Neuronal stem cell (in vitro differentiated cells): ENCODE results near the gene ITPK1.
A peak's percentile ranks its signal among the peaks of the same experiment; 100 is the strongest.

Source experiments
- DNase-seq: peaks from one replicate; pipeline ENCODE4 v3.0.0-alpha.2; 2013; ENCODE audit warnings: low spot score
- H2AFZ ChIP-seq: one replicate; pipeline ENCODE4 v1.6.1; 2013; ENCODE audit warnings: mild to moderate bottlenecking, low read length, inconsistent platforms
- H2AK5ac ChIP-seq: 2 replicates; pipeline ENCODE4 v1.6.1; 2013; ENCODE audit warnings: low read depth, mild to moderate bottlenecking, inconsistent platforms, low read length, moderate library complexity, mixed read lengths
- H2BK120ac ChIP-seq: 2 replicates; pipeline ENCODE4 v1.6.1; 2013; ENCODE audit warnings: low read depth, mild to moderate bottlenecking, inconsistent platforms, low read length, moderate library complexity, mixed read lengths
- H2BK12ac ChIP-seq: one replicate; pipeline ENCODE4 v1.6.1; 2013; ENCODE audit warnings: low read length, inconsistent platforms
- H2BK15ac ChIP-seq: 2 replicates; pipeline ENCODE4 v1.6.1; 2013; ENCODE audit warnings: mild to moderate bottlenecking, low read length, inconsistent platforms, mixed read lengths
- H2BK5ac ChIP-seq: one replicate; pipeline ENCODE4 v1.6.1; 2013; ENCODE audit warnings: inconsistent platforms, mild to moderate bottlenecking, low read length, moderate library complexity
- H3K14ac ChIP-seq: one replicate; pipeline ENCODE4 v1.6.1; 2013; ENCODE audit warnings: low read length, inconsistent platforms
- H3K18ac ChIP-seq: 2 replicates; pipeline ENCODE4 v1.6.1; 2013; ENCODE audit warnings: low read length, inconsistent platforms
- H3K23ac ChIP-seq: 2 replicates; pipeline ENCODE4 v1.6.1; 2013; ENCODE audit warnings: low read depth, mild to moderate bottlenecking, mixed read lengths, low read length, inconsistent platforms; ENCODE audit not compliant: poor library complexity
- H3K27ac ChIP-seq: replicated peaks from 3 replicates; pipeline ENCODE4 v1.5.1; 2013; ENCODE audit warnings: low read length, inconsistent platforms
- H3K27me3 ChIP-seq, 3 experiments: 2 replicates each; pipeline ENCODE4 v1.6.1; 2013; ENCODE audit warnings: low read length in 3 of 3, mild to moderate bottlenecking in 2 of 3, inconsistent platforms in 1 of 3, low read depth in 1 of 3, mixed read lengths in 1 of 3, moderate library complexity in 1 of 3; ENCODE audit not compliant: control insufficient read depth in 3 of 3, insufficient read depth in 3 of 3
- H3K36me3 ChIP-seq, 2 donors: replicated peaks in 1 of 2; 2 replicates each; pipeline ENCODE4 v1.6.1; 2013; ENCODE audit warnings: low read length in 2 of 2; ENCODE audit not compliant: control insufficient read depth in 2 of 2, insufficient read depth in 2 of 2
- H3K4ac ChIP-seq: 2 replicates; pipeline ENCODE4 v1.6.1; 2013; ENCODE audit warnings: inconsistent platforms, mild to moderate bottlenecking, low read length, moderate library complexity
- H3K4me1 ChIP-seq, 2 donors: 1 replicate in 1 of 2; 2 replicates in 1 of 2; pipeline ENCODE4 v1.6.1; 2013; ENCODE audit warnings: low read length in 2 of 2, low read depth in 1 of 2; ENCODE audit not compliant: control insufficient read depth in 2 of 2, insufficient read depth in 1 of 2
- H3K4me2 ChIP-seq: one replicate; pipeline ENCODE4 v1.6.1; 2013; ENCODE audit warnings: mild to moderate bottlenecking, low read length, inconsistent platforms; ENCODE audit not compliant: insufficient read depth, poor library complexity, severe bottlenecking
- H3K4me3 ChIP-seq, 2 donors: 2 replicates each; pipeline ENCODE4 v1.5.1; 2013; ENCODE audit warnings: low read length in 2 of 2, mild to moderate bottlenecking in 2 of 2, inconsistent platforms in 1 of 2, moderate library complexity in 1 of 2
- H3K79me1 ChIP-seq: one replicate; pipeline ENCODE4 v1.6.1; 2013; ENCODE audit warnings: low read depth, mild to moderate bottlenecking, inconsistent platforms, low read length, moderate library complexity
- H3K9ac ChIP-seq: one replicate; pipeline ENCODE4 v1.6.1; 2013; ENCODE audit warnings: mild to moderate bottlenecking, low read depth, low read length, inconsistent platforms; ENCODE audit not compliant: poor library complexity
- H3K9me3 ChIP-seq, 2 donors: replicated peaks in 1 of 2; 2 replicates each; pipeline versions ENCODE3 to v1.6.1; 2013; ENCODE audit warnings: low read length in 2 of 2, mild to moderate bottlenecking in 2 of 2, inconsistent platforms in 1 of 2, low read depth in 1 of 2, mixed read lengths in 1 of 2, moderate library complexity in 1 of 2; ENCODE audit not compliant: control insufficient read depth in 2 of 2, insufficient read depth in 1 of 2
- H4K8ac ChIP-seq: one replicate; pipeline ENCODE4 v1.6.1; 2013; ENCODE audit warnings: low read depth, mild to moderate bottlenecking, inconsistent platforms, low read length, moderate library complexity
- H4K91ac ChIP-seq: one replicate; pipeline ENCODE4 v1.6.1; 2013; ENCODE audit warnings: low read length, low read depth, mild to moderate bottlenecking, inconsistent platforms; ENCODE audit not compliant: poor library complexity
- WGBS, 2 donors: extraction: QIAGEN DNeasy Blood & Tissue Kit; methylation state at CpG; one replicate each; pipeline ENCODE4 v1.1.7; 2013; ENCODE audit warnings: missing lambda C conversion rate in 2 of 2, mixed read lengths in 1 of 2; ENCODE audit not compliant: insufficient read length in 2 of 2, insufficient replicate concordance in 1 of 2; ENCODE audit errors: extremely low coverage in 2 of 2; 5-methylcytosine and 5-hydroxymethylcytosine counted together

The ITPK1 gene

DNA sequence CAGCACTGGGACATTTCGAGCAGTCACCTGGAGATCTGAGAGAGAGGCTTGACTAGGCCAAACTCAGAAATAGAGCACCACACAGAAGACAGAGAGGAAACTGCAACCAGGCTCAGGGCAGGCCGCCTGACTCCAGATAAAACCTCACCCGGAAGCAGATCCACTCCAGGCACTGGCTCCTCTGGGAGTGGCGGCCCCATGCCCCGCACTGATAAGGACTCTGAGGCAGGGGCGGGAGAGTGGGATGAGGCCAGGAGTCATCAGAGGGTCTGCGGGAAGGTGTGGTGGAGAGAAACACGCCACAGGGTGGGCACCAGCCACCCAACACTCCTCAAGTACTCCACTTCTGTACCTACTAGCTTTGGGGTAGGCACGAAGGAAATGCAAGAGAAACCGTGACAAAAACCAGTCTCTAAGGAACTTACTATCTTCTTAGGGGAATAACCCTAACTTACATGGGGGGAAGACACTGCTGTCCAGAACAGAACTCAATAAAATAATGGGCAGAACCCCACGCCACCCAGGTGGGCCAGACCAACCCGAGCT is 121.5 kb downstream of the ITPK1 start:
- Histone ChIP-seq H2AFZ (no peak overlapping the region), H3K27me3 (no peaks in the 10 kb centered on the region), H2BK5ac (no peak overlapping the region), H3K9me3 (peaks cover 2 to 7% of the 10 kb centered on the region in 2 donors), H3K4me3 (no peak overlapping the region), H3K27ac (no peak overlapping the region), H2AK5ac (no peak overlapping the region), H4K91ac (no peak overlapping the region), H3K4ac (no peak overlapping the region), H3K23ac (no peak overlapping the region), H2BK120ac (no peak overlapping the region), H3K36me3 (peaks cover 5 to 7% of the 10 kb centered on the region in 2 donors), H3K4me1 (peaks cover 9 to 14% of the 10 kb centered on the region in 2 donors), H2BK15ac (no peak overlapping the region), H3K79me1 (no peaks in the 10 kb centered on the region), H3K18ac (no peak overlapping the region), H3K4me2 (no peak overlapping the region), H4K8ac (no peak overlapping the region), H3K14ac (no peak overlapping the region), H3K9ac (no peak overlapping the region), H2BK12ac (no peak overlapping the region)
- no peak for DNase-seq
- WGBS, 2 donors = no CpG with 5 or more reads among the region's 12 CpGs

DNA sequence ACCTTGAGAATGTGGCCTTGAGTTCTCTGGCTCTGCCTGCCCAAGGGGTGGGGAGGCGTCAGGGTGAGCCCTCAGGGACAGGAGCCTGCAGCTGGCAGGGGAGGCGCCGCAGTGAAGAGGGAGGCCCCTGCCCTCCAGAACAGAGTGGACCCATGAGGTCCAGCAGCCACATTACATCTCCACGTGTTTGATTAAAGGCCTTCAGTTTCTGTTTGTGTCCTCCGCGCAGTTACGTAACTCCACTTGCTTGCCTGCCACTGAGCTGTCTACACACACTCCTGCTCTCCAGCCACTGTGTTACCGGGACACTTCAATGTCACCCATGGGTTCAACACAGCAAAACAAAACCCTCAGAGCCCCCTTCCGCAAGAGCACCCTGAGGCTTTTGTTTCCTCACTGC is 122.4 kb downstream of the ITPK1 start:
- Histone ChIP-seq H3K27ac (no peak overlapping the region), H2AK5ac (no peak overlapping the region), H3K4me3 (no peak overlapping the region), H3K4ac (no peak overlapping the region), H3K4me2 (no peak overlapping the region), H4K91ac (no peak overlapping the region), H3K27me3 (no peaks in the 10 kb centered on the region), H3K9me3 (peaks cover 2 to 7% of the 10 kb centered on the region in 2 donors), H3K4me1 (peaks cover 8 to 14% of the 10 kb centered on the region in 2 donors), H3K36me3 (peaks cover 5 to 7% of the 10 kb centered on the region in 2 donors), H3K18ac (no peak overlapping the region), H3K23ac (no peak overlapping the region), H3K79me1 (no peaks in the 10 kb centered on the region), H2AFZ (no peak overlapping the region), H2BK5ac (no peak overlapping the region), H2BK12ac (no peak overlapping the region), H3K14ac (no peak overlapping the region), H2BK15ac (no peak overlapping the region), H3K9ac (no peak overlapping the region), H4K8ac (no peak overlapping the region), H2BK120ac (no peak overlapping the region)
- DNase-seq = no peak
- WGBS, 2 donors = no CpG with 5 or more reads among the region's 9 CpGs

DNA sequence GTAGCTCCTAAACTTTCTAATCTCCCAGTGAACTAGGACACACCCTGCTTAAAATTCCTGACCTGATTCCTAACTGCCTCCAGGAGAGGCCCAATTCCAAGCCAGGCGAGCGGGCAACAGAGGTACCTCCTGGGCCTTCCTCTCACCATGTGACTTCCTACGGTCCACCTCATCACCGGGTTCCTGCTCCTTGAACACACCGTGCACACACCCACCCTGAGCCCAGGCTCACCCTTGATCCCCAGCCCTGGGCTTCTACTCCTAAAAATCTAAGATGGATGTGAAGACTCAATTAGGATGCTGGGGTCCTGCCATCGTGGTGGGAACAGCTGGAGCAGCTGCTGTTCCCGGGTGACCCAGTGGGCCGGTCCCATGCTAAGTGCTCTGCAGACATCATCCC is 124.2 kb downstream of the ITPK1 start:
- H3K4me2 ChIP-seq = no peak overlapping the region
- peaks cover 4 to 7% of the 10 kb centered on the region in 2 donors for H3K36me3 ChIP-seq
- peak overlapping the region; percentile 25 for H2BK120ac ChIP-seq
- H3K14ac ChIP-seq = no peak overlapping the region
- no peak overlapping the region for H3K23ac ChIP-seq
- peak overlapping the region; percentile 66 for H2AK5ac ChIP-seq
- no peak overlapping the region for H3K27ac ChIP-seq
- H4K8ac ChIP-seq = no peak overlapping the region
- no peaks in the 10 kb centered on the region for H3K27me3 ChIP-seq
- no peak overlapping the region for H3K9ac ChIP-seq
- no peak overlapping the region for H2BK12ac ChIP-seq
- no peak overlapping the region for H2AFZ ChIP-seq
- no peaks in the 10 kb centered on the region for H3K79me1 ChIP-seq
- H3K4me3 ChIP-seq = no peak overlapping the region
- H3K4ac ChIP-seq = no peak overlapping the region
- peak overlapping the region; percentile 65 for H3K18ac ChIP-seq
- WGBS, 2 donors = no CpG with 5 or more reads among the region's 8 CpGs
- H3K4me1 ChIP-seq = peaks cover 9 to 14% of the 10 kb centered on the region in 2 donors
- no peak for DNase-seq
- no peak overlapping the region for H2BK5ac ChIP-seq
- peaks cover 2 to 7% of the 10 kb centered on the region in 2 donors for H3K9me3 ChIP-seq
- no peak overlapping the region for H4K91ac ChIP-seq
- H2BK15ac ChIP-seq = peak overlapping the region; percentile 77

DNA sequence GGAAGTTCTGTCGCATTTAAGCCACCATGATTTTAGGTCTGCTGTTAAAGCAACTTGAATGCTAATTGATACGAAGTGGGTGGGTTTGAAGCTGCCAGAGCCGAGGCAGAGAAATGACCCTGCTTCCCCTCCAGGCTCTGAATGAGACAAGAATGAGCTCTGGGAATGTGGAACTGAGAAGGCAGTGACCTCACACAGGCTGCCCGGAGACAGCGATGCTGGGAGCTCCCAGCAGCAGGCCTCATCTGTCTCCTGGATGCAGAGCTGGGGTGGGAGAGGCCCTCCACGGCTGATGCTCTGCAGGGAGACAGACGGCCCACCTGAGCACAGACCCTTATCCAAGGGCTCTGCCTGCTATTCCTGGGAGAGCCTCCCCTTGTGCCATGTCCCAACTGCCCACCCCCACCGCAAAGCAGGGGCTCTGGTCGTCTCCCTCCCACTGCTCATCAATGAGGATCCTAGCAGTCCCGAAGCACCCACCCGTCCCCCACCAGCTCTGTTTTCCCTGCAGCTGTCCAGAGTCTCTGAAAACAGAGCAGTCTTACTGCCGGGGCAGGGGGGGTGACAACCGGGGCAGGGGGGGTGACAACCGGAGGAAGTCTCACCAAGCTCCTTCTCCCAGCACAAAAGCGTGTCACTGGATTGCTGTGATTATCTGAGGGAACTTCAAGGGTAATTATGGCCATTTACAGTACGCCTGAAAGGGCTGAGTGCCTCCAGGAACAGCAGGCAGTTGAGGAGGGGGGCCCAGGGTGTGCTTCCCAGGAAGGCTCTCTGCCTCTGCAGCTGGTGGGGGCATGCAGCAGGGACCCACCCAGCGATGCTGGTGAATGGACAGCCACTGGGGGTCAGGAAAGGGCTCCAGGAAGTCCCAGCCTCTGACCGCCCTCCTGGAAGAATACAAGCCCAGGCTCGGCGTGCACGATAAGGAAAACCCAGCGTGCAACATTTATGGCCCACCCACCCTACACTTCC is 125.0 kb downstream of the ITPK1 start:
- Histone ChIP-seq H2BK5ac (no peak overlapping the region), H2AFZ (peak overlapping the region; percentile 7)
- WGBS, 2 donors = no CpG with 5 or more reads among the region's 22 CpGs

More for the DNA sequence above, 125.0 kb downstream of the ITPK1 start:
- Histone ChIP-seq H2BK15ac (peak overlapping the region; percentile 77), H2BK12ac (no peak overlapping the region), H4K8ac (no peak overlapping the region), H3K9me3 (peaks cover 2 to 7% of the 10 kb centered on the region in 2 donors), H3K4ac (no peak overlapping the region), H4K91ac (no peak overlapping the region), H3K79me1 (no peaks in the 10 kb centered on the region), H3K4me1 (peaks cover 9 to 14% of the 10 kb centered on the region in 2 donors), H2BK120ac (no peak overlapping the region), H3K4me2 (no peak overlapping the region), H3K9ac (no peak overlapping the region), H3K14ac (no peak overlapping the region), H3K4me3 (no peak overlapping the region), H3K18ac (peak overlapping the region; percentile 65), H2AK5ac (peak overlapping the region; percentile 66), H3K27me3 (no peaks in the 10 kb centered on the region), H3K27ac (no peak overlapping the region), H3K36me3 (peaks cover 4 to 7% of the 10 kb centered on the region in 2 donors), H3K23ac (no peak overlapping the region)
- DNase-seq = peak; percentile 6
